GM18505 (cell line): ENCODE results near the gene SOX2.

Experiments
- ATAC-seq: cut with Tn5 transposase; IDR thresholded peaks from one replicate; pipeline ENCODE4 v1.9.1; 2021; ENCODE audit not compliant: unreplicated experiment
- POLR2A ChIP-seq: IDR thresholded peaks from 4 replicates; pipeline ENCODE4 v1.6.1; 2011; ENCODE audit warnings: borderline replicate concordance; ENCODE audit not compliant: insufficient read depth, insufficient read length; ENCODE audit errors: extremely low read depth

Gene SOX2

DNA sequence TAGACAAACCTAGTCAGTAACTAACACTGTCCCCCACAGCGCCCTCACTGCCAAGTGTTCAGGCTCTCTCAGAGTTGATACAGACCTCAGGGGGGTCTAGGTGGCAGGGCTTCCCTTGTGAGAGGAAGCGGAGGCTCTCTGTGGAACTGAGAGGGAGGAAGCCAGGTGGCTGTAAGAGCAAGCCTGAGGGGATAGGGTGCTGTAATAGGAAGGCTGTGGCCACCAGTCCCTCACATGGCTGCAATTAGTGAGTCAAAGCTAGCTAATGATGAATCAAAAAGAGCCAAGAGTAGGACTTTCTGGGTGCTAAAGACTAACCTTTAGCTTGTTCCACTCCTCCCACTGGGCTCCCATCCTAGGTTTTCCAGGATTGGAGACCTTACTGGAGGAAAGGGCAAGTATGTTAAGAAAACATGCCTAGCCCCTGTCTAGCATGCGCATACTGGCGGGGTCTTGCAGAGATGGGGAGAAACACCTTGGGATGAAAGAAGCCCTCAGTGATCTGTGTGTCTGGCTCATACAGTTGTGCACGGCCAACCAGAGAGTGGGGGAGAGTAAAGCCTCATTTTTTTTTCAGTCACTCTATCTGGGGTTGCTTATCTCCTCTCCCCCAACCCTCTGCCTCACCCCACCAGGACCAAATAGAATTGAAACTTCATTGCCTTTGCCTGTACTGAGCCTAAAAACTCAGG is 13.3 kb upstream of the SOX2 start:
- ATAC-seq = no peak
- no peak for TF ChIP-seq POLR2A

DNA sequence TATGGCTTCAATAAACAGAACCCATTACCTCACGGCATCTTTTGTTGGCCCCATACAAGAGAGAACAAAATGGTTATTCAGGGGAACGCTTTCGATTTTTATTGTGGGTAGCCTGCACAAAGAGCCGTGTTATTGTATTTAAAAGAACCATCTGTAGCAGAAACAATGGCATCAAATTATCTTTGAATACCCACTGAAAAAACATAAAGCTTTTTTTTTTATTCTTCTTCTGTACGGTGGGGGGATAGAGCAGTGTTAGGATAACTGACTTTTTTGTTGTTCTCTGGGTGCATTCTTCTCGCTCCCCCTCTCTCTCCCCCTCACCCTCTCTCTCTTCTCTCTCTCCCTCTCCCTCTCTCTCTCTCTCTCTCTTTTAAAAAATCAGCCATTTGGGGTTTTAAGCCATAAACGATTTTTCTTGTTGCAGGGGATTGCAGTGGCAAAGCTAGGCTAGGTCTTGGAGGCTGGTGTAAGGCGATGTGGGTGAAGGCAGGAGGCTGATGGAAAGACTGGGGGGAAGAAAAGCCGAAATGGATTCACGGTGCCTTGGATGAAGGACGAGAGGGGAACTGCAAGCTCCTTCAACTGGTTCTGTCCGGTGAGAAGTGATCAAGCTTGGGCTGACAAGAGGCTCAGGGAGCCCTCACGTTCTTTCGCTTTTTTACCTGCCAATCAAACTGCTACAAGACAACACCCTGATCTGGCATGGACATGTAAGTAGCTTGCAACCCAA is 12.4 kb upstream of the SOX2 start:
- no peak for TF ChIP-seq POLR2A
- ATAC-seq = no peak

DNA sequence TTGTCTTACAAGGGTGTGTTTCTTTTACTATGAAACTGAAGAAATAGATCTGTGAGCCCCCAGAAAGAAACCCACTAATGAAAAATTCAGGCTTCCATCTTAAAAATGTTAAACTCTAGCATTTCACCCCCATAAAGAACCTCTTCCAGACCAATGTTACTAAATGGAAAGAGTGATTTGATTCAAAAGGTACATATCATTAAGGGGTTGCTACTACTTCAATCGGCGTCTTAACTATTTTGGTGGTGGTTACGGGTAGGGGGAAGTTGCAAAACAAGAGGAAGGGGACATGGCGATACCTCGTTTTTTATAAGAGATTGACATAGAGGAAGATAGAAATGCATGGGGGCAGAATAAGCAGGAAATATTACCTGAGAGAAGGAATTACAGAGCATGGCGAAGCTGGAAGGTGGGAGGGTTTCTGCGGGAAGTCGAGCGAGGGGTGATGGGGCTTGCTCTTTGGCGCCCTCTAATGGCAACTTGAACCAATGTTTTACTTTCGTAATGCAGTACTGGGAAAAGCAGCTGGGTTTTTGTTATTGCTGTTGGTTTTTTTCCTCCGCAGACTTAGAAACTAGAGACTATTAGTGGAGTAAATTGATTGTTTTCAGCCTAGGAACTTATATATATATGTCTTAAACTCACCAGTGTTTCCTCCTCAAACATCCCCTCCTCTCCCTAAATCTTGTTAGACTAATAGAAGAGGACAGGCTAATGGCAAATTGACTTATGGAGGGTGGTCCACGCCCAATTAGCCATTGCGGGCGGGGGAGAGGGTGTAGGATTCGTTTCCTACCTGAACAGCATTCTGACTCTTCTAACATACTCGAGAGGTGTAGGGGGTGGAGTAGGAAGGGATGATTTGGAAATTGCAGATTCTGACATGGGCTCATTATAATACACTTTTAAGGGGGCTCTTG is 11.3 kb upstream of the SOX2 start:
- no peak for ATAC-seq

DNA sequence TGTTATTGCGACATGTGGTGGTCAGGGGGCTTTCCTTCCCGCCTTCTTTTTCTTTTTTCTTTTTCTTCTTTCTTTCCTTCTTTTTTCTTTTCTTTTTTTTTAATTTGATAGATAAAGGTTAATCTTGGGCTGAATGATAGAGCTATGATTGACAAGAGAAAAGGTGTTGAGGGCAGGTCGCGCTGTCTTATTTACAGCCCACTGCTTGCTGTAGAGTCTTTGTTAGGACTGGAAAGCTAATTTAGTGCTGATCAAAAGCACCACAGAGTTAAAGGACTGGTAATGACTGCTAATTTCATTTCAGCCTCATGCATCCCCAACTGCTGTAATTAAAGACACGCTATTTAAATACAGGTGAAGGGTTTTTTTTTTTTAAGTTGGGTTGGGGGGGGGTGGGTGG is 10.6 kb upstream of the SOX2 start:
- TF ChIP-seq POLR2A = no peak

More for the DNA sequence above, 11.3 kb upstream of the SOX2 start:
- no peak for TF ChIP-seq POLR2A

DNA sequence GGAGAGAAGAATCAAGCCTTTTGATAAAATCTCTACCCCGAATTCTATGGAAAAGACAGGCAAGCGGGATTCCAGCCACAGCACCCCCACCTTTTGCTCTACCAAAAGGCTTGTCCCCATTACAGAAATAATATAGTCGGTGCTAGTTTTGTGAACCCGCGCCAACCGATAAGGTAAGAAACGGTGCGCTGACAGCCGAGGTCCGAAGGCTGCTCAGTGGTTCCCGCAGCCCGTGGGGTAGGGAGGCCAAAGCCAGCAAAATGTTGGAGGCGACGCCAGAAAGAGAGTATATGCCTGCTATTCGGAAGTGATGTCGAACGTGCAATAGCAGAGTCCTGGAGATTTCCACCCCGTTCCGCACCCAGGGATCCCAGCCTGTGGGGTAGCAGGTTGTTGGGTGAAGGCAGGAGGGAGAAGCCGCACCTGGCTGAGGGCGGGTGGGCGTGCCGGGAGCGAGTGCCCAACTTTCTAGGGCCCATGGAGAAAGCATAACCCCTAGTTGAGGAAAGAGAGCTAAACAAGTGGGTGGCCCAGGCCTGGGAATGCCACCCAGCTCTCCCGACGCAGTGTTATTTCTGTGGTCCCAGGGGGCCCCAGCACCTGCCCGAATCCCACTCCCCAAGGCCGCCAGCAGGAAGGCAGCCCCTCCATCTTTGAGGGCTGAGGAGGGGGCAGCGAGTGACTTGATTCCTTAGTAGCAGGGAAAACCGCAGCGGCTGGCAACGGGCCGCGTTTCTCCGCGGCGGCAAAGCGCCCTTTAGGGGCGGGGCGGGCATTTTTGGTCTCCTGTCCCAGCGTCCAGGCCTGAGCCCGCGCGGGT is 7.9 kb upstream of the SOX2 start:
- ATAC-seq = no peak
- no peak for TF ChIP-seq POLR2A

More for the DNA sequence above, 10.6 kb upstream of the SOX2 start:
- no peak for ATAC-seq

DNA sequence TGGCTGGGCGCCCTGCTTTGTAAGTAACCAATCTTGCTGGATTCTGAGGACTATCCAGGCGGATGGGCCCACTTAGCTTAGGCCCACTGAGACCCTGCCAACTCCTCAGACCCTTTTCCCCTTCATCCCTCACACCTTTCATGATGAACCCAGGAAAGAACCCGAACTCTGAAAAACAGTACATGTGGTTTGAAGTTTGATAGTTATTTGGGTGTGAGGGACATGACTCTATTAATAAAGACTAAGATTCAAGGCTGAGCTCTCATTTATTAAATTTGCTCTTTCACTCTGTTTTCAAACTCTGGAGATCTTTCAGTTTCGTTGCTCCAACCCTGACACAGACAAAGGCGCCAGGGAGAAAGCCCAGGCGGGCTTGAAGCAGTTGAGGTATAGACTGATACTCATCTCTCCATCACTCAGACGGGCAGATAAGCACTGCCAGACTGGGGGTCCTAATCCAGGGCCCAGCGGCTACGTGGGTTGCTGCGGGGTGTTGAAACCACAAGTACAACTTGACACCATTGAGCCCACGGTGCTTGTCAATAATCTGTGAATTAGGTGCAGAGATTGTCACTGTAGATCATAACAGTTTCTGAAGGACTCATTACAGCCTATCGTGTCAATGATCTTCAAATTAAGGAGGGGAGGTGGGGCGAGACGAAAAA is 7.2 kb upstream of the SOX2 start:
- no peak for ATAC-seq
- no peak for TF ChIP-seq POLR2A

DNA sequence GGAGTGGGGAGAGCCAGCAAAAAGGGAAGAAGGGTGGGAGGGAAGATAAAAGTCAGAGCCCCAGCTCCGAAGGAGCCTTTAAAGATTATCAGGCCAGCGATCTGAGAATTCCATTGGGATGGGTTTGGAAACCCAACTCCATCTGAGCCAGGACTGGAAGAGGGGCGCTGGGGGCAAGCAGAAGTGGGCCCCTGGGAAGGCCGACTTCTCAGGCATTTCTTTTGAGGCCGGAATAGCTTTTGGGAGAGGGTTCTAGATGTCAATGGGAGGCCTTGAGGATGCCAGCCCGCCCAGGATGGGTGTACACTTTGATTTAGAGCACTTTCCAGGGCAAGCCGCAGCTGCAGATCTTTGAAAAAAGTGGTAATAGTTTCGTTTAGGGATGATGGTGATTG is 6.6 kb upstream of the SOX2 start:
- ATAC-seq = no peak
- no peak for TF ChIP-seq POLR2A

DNA sequence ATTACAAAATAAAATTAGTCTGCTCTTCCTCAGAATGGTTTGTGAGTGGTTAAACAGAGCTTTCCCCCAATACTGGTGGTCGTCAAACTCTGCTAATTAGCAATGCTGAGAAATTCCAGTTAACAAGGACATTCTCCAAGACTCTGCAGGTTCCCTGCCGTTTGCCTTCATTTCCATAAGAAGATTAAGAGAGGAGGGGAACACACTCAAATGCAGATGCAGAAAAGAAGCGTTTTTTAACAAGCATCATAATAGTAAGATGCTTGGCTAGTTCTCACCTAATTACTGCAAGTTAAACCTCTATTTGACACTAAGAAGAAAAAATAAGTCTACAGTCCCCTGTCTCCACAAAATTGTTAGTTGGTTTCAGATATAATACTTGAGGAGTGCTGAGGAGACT is 3.7 kb upstream of the SOX2 start:
- no peak for TF ChIP-seq POLR2A
- no peak for ATAC-seq

DNA sequence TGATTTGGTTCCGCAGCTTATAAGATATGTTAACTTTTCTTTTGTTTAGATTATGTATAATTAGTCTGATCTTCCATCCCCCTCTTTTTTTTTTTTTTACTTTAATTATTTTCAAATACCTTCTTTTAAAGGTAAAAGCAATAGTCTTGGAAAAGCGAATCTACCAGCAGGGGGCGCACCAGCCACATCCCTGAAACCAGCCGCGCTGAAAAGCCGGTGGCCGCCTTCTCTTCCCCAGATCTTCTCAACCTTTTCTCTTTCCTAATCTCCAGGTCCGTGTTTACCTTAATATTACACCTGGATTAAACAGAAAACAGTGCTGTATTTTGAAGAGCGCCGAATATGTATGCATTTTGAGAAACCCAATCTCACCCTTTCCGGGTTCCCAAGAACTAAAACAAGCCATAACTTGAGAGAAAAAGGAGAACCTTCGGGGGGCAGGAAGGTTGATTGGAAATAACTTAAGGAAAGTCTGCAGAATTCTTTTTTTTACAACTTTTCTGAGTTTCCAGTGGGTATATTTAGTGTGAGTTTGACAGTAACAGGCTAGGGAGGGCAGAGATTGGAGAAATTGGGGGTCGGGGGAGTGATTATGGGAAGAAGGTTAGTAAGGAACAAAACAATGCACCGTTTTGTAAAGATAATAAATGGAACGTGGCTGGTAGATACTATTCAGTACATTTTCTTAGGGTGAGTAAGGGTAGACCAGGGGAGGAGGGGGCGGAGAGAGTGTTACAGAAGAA is 2.0 kb upstream of the SOX2 start:
- ATAC-seq = no peak
- TF ChIP-seq POLR2A = no peak

DNA sequence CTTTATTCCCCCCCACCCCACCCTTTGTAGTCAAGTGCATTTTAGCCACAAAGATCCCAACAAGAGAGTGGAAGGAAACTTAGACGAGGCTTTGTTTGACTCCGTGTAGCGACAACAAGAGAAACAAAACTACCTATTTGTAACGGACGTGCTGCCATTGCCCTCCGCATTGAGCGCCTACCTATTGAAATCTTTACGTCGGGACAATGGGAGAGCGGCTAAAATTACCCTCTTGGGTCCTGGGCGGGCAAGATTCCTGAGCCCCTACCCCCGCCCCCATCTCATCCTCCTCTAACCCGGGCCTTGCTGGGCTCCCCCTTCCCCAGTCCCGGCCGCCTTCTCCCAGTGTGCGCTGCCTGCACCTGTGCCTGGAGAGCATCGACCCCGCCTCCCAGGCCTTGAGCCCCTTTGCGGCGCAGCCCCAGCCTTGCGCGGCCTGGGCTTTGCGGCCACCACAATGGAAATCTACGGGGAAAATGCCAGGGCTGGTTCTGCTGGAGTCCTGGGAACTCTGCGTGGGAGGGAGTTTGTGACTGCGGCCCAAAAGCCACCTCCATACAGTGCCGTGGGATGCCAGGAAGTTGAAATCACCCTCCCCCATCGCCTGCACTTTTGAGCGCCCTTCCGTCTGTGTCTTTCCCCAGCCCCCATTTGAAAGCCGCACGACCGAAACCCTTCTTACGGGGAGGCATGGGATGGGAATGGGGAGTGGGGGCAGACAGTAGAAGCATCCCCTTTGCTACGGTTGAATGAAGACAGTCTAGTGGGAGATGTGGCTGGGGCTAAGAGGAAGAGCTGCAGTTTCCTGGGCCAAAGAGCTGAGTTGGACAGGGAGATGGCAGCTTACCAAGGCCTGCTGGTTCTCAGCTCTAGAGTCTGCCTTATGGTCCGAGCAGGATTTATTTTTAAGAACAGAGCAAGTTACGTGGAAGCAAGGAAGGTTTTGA is 1.1 kb upstream of the SOX2 start:
- ATAC-seq = no peak
- no peak for TF ChIP-seq POLR2A

DNA sequence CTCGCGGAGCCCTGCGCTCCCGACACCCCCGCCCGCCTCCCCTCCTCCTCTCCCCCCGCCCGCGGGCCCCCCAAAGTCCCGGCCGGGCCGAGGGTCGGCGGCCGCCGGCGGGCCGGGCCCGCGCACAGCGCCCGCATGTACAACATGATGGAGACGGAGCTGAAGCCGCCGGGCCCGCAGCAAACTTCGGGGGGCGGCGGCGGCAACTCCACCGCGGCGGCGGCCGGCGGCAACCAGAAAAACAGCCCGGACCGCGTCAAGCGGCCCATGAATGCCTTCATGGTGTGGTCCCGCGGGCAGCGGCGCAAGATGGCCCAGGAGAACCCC is 464 bp downstream of the SOX2 start:
- no peak for ATAC-seq
- no peak for TF ChIP-seq POLR2A
